Activated CD4-positive, alpha-beta T cell treated with anti-CD3 and anti-CD28 coated beads for 36 hours (primary cell): ENCODE results near the gene NMRK2. TPM values are rescaled to one million over a fixed set of nuclear protein-coding genes. Genes with fewer than 3 reads are reported as not detected.
A peak's percentile ranks its signal among the peaks of the same experiment; 100 is the strongest.

ENCODE experiments used
- ATAC-seq: fragments of 200-7000 bp; cut with Tn5 transposase; one replicate; pipeline ENCODE4 v1.10.0; 2021; ENCODE audit warnings: mild to moderate bottlenecking, moderate library complexity
- CTCF ChIA-PET: fragments of 350-600 bp; sonication (Branson Sonifier 250); formaldehyde crosslinking; loops from one replicate; lab custom pipeline; 2021; ENCODE audit warnings: antibody characterized with exemption; lab: Charles Lee
- POLR2A ChIA-PET: fragments of 350-600 bp; sonication (Branson Sonifier 250); formaldehyde crosslinking; loops from one replicate; lab custom pipeline; 2021; ENCODE audit warnings: antibody characterized with exemption, inconsistent platforms; lab: Charles Lee
- DNase-seq: peaks from one replicate; pipeline ENCODE4 v3.0.0-alpha.2; 2020
- H3K27ac Mint-ChIP-seq: one replicate; pipeline ENCODE4 v1.8.0; 2021; ENCODE audit warnings: mixed read lengths
- H3K27me3 Mint-ChIP-seq: one replicate; pipeline ENCODE4 v1.8.0; 2021; ENCODE audit warnings: mixed read lengths
- H3K36me3 Mint-ChIP-seq: one replicate; pipeline ENCODE4 v1.8.0; 2021; ENCODE audit warnings: low read depth, mixed read lengths
- H3K4me1 Mint-ChIP-seq: one replicate; pipeline ENCODE4 v1.8.0; 2021; ENCODE audit warnings: mixed read lengths
- H3K4me3 Mint-ChIP-seq: one replicate; pipeline ENCODE4 v1.8.0; 2021; ENCODE audit warnings: mild to moderate bottlenecking, moderate library complexity, mixed read lengths
- H3K9me3 Mint-ChIP-seq: one replicate; pipeline ENCODE4 v1.8.0; 2021; ENCODE audit warnings: low read depth, mixed read lengths
- intact Hi-C, 2 experiments: fragments of 100-400 bp; cut with DNase I in 1 of 2; cut with micrococcal nuclease in 1 of 2; formaldehyde crosslinking; loops; one replicate each; pipeline versions ENCODE4 v1.14.2 to v1.15.1; 2022 to 2024; cut with DNase I, micrococcal nuclease
- total RNA-seq, 2 experiments: library from RNA; stranded (reverse); gene quantifications; one replicate each; pipeline ENCODE4 v1.2.3, GENCODE V29; 2021

NMRK2 gene
- total RNA-seq, 2 experiments from 2014 or later = not detected

GRCh38 chr19:3969435-3970312 lies 36.8 kb downstream of the NMRK2 start:
- ChIA-PET CTCF (interaction anchor here (0.6 to 1.4 kb wide), 3 partner anchors 16 to 496 kb away, joined by 3 to 9 read pairs (median 4); partner anchors contain the start of gene EEF2), POLR2A (interaction anchor here (0.6 to 1.1 kb wide), 2 partner anchors 16 to 206 kb away, joined by 3 to 4 read pairs; partner anchors contain the start of gene EEF2)
- peaks cover 22% of the 10 kb centered on the region for H3K4me1 Mint-ChIP-seq
- intact Hi-C loops = loop anchor here in 1 of 2 experiments (2.0 to 5.0 kb wide), 4 partner anchors 17 to 753 kb away; partner anchors contain the start of genes DPP9, HMG20B and MATK
- H3K27ac Mint-ChIP-seq = peak overlapping the region; percentile 58
- H3K36me3 Mint-ChIP-seq = peaks cover 18% of the 10 kb centered on the region
- no peaks in the 10 kb centered on the region for H3K9me3 Mint-ChIP-seq
- DNase-seq (no peak), ATAC-seq (no peak)
- H3K27me3 Mint-ChIP-seq = no peaks in the 10 kb centered on the region
- H3K4me3 Mint-ChIP-seq = peak overlapping the region; percentile 83

GRCh38 chr19:3970313-3970807 lies 37.5 kb downstream of the NMRK2 start:
- no peak for DNase-seq
- peak; percentile 3 for ATAC-seq
- H3K36me3 Mint-ChIP-seq = peaks cover 19% of the 10 kb centered on the region
- H3K4me1 Mint-ChIP-seq = peaks cover 22% of the 10 kb centered on the region
- ChIA-PET CTCF (interaction anchor here (1.1 to 1.5 kb wide), 3 partner anchors 13 to 821 kb away, joined by 3 to 6 read pairs (median 6); partner anchors contain the start of genes EEF2 and FEM1A), POLR2A (interaction anchor here (1.0 to 3.2 kb wide), 5 partner anchors 10 to 208 kb away, joined by 4 to 30 read pairs (median 10); partner anchors contain the start of genes EEF2 and MRPL54)
- no peaks in the 10 kb centered on the region for H3K9me3 Mint-ChIP-seq
- H3K4me3 Mint-ChIP-seq = peak overlapping the region; percentile 83
- H3K27me3 Mint-ChIP-seq = no peaks in the 10 kb centered on the region
- intact Hi-C loops = loop anchor here in 1 of 2 experiments (2.0 to 5.0 kb wide), 4 partner anchors 16 to 752 kb away; partner anchors contain the start of genes DPP9, HMG20B and MATK
- H3K27ac Mint-ChIP-seq = peak overlapping the region; percentile 58

- ATAC-seq (peak; percentile 95), DNase-seq (peak; percentile 97)
- H3K9me3 Mint-ChIP-seq = no peaks in the 10 kb centered on the region
- peaks cover 25% of the 10 kb centered on the region for H3K36me3 Mint-ChIP-seq
- intact Hi-C loops = loop anchor here (1.0 to 5.0 kb wide), 12 partner anchors 14 to 751 kb away; partner anchors contain the start of genes ANKRD24 (in 1 of the 2), DPP9 (in 1 of the 2), EEF2 (in 1 of the 2) and HMG20B (in 1 of the 2)
- peak within 1 kb of the TSS; percentile 58 for H3K27ac Mint-ChIP-seq
- ChIA-PET CTCF (interaction anchor here (1.1 to 1.9 kb wide), 4 partner anchors 14 to 820 kb away, joined by 3 to 8 read pairs (median 6); partner anchors contain the start of genes EEF2 and FEM1A), POLR2A (interaction anchor here (0.6 to 3.2 kb wide), 8 partner anchors 9 to 667 kb away, joined by 3 to 30 read pairs (median 6); partner anchors contain the start of genes EEF2 and MRPL54)
- peaks cover 22% of the 10 kb centered on the region for H3K4me1 Mint-ChIP-seq
- no peaks in the 10 kb centered on the region for H3K27me3 Mint-ChIP-seq
- H3K4me3 Mint-ChIP-seq = peak within 1 kb of the TSS; percentile 83
Observed at GRCh38 chr19:3970808-3971598, 38.1 kb downstream of the NMRK2 start, which contains the start of gene DAPK3. TSS of gene DAPK3 (minus strand) at chr19:3971099. CDS start at chr19:3969735, 1,364 bp downstream.

- H3K36me3 Mint-ChIP-seq = peaks cover 46% of the 10 kb centered on the region
- H3K27me3 Mint-ChIP-seq = no peaks in the 10 kb centered on the region
- H3K27ac Mint-ChIP-seq = no peak overlapping the region
- no peak overlapping the region for H3K4me3 Mint-ChIP-seq
- H3K9me3 Mint-ChIP-seq = no peaks in the 10 kb centered on the region
- H3K4me1 Mint-ChIP-seq = peaks cover 25% of the 10 kb centered on the region
- DNase-seq (no peak), ATAC-seq (no peak)
- CTCF ChIA-PET = interaction anchor here (0.6 to 1.0 kb wide), 2 partner anchors 11 to 13 kb away, joined by 3 to 5 read pairs; no protein-coding TSS in a partner anchor
- intact Hi-C loops = no loop called here
- POLR2A ChIA-PET = interaction anchor here (0.6 to 2.5 kb wide), 4 partner anchors 9 to 216 kb away, joined by 3 to 25 read pairs (median 4); partner anchors contain the start of gene EEF2
Observed at GRCh38 chr19:3975144-3975543, 42.3 kb downstream of the NMRK2 start.

- ChIA-PET CTCF (interaction anchor here (0.6 to 1.0 kb wide), 2 partner anchors 10 to 12 kb away, joined by 3 to 5 read pairs; no protein-coding TSS in a partner anchor), POLR2A (interaction anchor here (0.6 to 2.5 kb wide), 4 partner anchors 9 to 216 kb away, joined by 3 to 25 read pairs (median 4); partner anchors contain the start of gene EEF2)
- H3K9me3 Mint-ChIP-seq = no peaks in the 10 kb centered on the region
- no peaks in the 10 kb centered on the region for H3K27me3 Mint-ChIP-seq
- peaks cover 50% of the 10 kb centered on the region for H3K36me3 Mint-ChIP-seq
- no peak for DNase-seq
- ATAC-seq = no peak
- no peak overlapping the region for H3K4me3 Mint-ChIP-seq
- H3K27ac Mint-ChIP-seq = no peak overlapping the region
- H3K4me1 Mint-ChIP-seq = peaks cover 20% of the 10 kb centered on the region
- intact Hi-C loops = no loop called here
Observed at GRCh38 chr19:3975637-3976087, 42.8 kb downstream of the NMRK2 start.

- Mint-ChIP-seq H3K27me3 (no peaks in the 10 kb centered on the region), H3K4me3 (no peak overlapping the region), H3K9me3 (no peaks in the 10 kb centered on the region), H3K4me1 (peaks cover 23% of the 10 kb centered on the region), H3K36me3 (peaks cover 59% of the 10 kb centered on the region), H3K27ac (no peak overlapping the region)
- DNase-seq (no peak), ATAC-seq (no peak)
- ChIA-PET POLR2A (interaction anchor here (2.5 kb wide), 1 partner anchor 8 kb away, joined by 25 read pairs; the partner anchor contains the start of gene EEF2), CTCF (no interaction called here)
- intact Hi-C loops = no loop called here
Observed at GRCh38 chr19:3976495-3977241, 43.8 kb downstream of the NMRK2 start.

GRCh38 chr19:3977242-3978143 lies 44.6 kb downstream of the NMRK2 start:
- POLR2A ChIA-PET = interaction anchor here (1.0 kb wide), 1 partner anchor 10 kb away, joined by 5 read pairs; no protein-coding TSS in a partner anchor
- H3K4me3 Mint-ChIP-seq = no peak overlapping the region
- peaks cover 27% of the 10 kb centered on the region for H3K4me1 Mint-ChIP-seq
- no peak overlapping the region for H3K27ac Mint-ChIP-seq
- ATAC-seq (no peak), DNase-seq (no peak)
- intact Hi-C loops = no loop called here
- CTCF ChIA-PET = interaction anchor here (0.7 to 0.9 kb wide), 2 partner anchors 10 to 333 kb away, joined by 3 to 7 read pairs; no protein-coding TSS in a partner anchor
- no peaks in the 10 kb centered on the region for H3K9me3 Mint-ChIP-seq
- H3K36me3 Mint-ChIP-seq = peaks cover 66% of the 10 kb centered on the region
- no peaks in the 10 kb centered on the region for H3K27me3 Mint-ChIP-seq

GRCh38 chr19:3978145-3978544 lies 45.3 kb downstream of the NMRK2 start:
- H3K4me1 Mint-ChIP-seq = peaks cover 33% of the 10 kb centered on the region
- H3K27me3 Mint-ChIP-seq = no peaks in the 10 kb centered on the region
- H3K4me3 Mint-ChIP-seq = no peak overlapping the region
- POLR2A ChIA-PET = interaction anchor here (0.7 to 1.0 kb wide), 2 partner anchors 10 to 11 kb away, joined by 3 to 5 read pairs; no protein-coding TSS in a partner anchor
- no peak for ATAC-seq
- no peaks in the 10 kb centered on the region for H3K9me3 Mint-ChIP-seq
- H3K27ac Mint-ChIP-seq = no peak overlapping the region
- CTCF ChIA-PET = interaction anchor here (0.7 to 0.9 kb wide), 3 partner anchors 10 to 481 kb away, joined by 3 to 7 read pairs (median 3); no protein-coding TSS in a partner anchor
- no peak for DNase-seq
- H3K36me3 Mint-ChIP-seq = peaks cover 71% of the 10 kb centered on the region
- intact Hi-C loops = no loop called here

GRCh38 chr19:3979289-3979673 lies 46.4 kb downstream of the NMRK2 start:
- no peaks in the 10 kb centered on the region for H3K9me3 Mint-ChIP-seq
- peaks cover 82% of the 10 kb centered on the region for H3K36me3 Mint-ChIP-seq
- ATAC-seq (no peak), DNase-seq (no peak)
- ChIA-PET CTCF (no interaction called here), POLR2A (interaction anchor here (0.7 to 2.5 kb wide), 4 partner anchors 8 to 439 kb away, joined by 3 to 10 read pairs (median 4); partner anchors contain the start of gene DAPK3)
- intact Hi-C loops = no loop called here
- no peak overlapping the region for H3K27ac Mint-ChIP-seq
- H3K4me3 Mint-ChIP-seq = no peak overlapping the region
- H3K27me3 Mint-ChIP-seq = no peaks in the 10 kb centered on the region
- H3K4me1 Mint-ChIP-seq = peaks cover 44% of the 10 kb centered on the region
